GM12875 (cell line): ENCODE data around the gene LYPD5.

Experiments used
- H3K4me3 ChIP-seq: one replicate; pipeline ENCODE4 v1.5.1; 2011; ENCODE audit warnings: low read depth, low read length, control low read depth
- TF ChIP-seq, protein P1 (sequence below): IDR thresholded peaks from 2 replicates; pipeline ENCODE4 v1.5.1; 2011; ENCODE audit warnings: low read depth, mild to moderate bottlenecking, control low read depth, inconsistent platforms, low read length, moderate library complexity, borderline replicate concordance; ENCODE audit not compliant: insufficient read depth

The LYPD5 gene, protein sequence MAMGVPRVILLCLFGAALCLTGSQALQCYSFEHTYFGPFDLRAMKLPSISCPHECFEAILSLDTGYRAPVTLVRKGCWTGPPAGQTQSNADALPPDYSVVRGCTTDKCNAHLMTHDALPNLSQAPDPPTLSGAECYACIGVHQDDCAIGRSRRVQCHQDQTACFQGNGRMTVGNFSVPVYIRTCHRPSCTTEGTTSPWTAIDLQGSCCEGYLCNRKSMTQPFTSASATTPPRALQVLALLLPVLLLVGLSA

DNA sequence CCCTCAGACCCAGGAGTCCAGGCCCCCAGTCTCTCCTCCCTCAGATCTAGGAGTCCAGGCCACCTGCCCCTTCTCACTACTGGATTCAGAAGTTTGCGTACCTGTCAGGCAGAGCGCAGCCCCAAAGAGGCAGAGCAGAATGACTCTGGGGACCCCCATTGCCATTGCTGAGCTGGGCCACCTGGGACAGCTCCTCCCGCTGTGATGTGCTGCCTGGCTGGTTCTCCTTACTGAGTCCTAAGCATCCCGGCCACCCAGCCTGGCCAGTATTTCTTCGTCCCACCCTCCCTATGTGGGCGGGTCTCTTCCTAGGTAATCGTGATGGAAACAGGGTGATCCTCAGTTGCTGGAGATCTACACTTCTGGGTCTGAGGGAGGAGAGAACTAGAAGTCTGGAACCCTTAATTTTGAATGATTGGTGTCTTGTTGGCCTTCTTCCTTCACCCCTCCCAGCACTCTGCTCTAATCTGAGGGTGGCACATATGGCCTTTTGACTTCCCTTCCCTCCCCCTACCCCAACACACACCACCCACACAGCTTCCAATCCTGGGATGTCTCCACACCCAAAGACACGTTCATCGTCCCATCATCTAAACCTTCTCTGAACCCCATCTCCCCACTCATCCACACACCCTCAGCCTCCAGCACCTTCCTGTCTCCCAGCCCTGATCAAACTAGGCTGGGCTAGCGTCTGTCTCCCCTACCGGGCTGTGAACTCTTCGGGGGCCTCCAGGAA lies at the start of gene LYPD5:
LYPD5 (minus strand) TSS at position 232 of the 736 bp plus-strand sequence; CDS start at position 165, 67 bp downstream.
- H3K4me3 ChIP-seq: no peak within 1 kb of the TSS
- TF ChIP-seq, protein P1, sequence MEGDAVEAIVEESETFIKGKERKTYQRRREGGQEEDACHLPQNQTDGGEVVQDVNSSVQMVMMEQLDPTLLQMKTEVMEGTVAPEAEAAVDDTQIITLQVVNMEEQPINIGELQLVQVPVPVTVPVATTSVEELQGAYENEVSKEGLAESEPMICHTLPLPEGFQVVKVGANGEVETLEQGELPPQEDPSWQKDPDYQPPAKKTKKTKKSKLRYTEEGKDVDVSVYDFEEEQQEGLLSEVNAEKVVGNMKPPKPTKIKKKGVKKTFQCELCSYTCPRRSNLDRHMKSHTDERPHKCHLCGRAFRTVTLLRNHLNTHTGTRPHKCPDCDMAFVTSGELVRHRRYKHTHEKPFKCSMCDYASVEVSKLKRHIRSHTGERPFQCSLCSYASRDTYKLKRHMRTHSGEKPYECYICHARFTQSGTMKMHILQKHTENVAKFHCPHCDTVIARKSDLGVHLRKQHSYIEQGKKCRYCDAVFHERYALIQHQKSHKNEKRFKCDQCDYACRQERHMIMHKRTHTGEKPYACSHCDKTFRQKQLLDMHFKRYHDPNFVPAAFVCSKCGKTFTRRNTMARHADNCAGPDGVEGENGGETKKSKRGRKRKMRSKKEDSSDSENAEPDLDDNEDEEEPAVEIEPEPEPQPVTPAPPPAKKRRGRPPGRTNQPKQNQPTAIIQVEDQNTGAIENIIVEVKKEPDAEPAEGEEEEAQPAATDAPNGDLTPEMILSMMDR: no peak

DNA sequence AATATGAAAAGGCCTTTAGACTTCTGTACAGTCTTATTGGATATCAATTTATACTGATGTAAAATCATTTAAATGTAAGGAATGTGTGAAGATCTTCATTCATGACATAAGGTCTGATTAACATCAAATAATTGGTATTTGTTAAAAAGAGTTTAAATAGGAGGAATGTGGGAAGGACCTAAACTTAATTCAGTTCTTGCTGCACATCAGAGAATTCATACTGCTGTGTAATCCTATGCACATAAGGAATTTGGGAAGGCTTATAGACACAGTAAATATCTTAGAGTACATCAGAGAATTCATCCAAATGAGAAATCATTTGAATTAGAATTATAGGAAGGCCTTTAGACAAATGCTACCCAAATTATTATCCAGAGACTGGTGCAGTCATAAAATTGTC lies 46.6 kb upstream of the LYPD5 start:
- H3K4me3 ChIP-seq: no peak overlapping the region
- TF ChIP-seq, protein P1: no peak

DNA sequence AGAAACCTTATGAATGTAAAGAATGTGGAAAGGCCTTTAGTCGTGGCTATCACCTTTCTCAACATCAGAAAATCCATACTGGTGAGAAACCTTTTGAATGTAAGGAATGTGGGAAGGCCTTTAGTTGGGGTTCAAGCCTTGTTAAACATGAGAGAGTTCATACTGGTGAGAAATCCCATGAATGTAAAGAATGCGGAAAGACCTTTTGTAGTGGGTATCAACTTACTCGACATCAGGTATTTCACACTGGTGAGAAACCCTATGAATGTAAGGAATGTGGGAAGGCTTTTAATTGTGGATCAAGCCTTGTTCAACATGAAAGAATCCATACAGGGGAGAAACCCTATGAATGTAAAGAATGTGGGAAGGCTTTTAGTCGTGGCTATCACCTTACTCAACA lies 45.6 kb upstream of the LYPD5 start:
- H3K4me3 ChIP-seq: no peak overlapping the region
- TF ChIP-seq, protein P1: no peak

DNA sequence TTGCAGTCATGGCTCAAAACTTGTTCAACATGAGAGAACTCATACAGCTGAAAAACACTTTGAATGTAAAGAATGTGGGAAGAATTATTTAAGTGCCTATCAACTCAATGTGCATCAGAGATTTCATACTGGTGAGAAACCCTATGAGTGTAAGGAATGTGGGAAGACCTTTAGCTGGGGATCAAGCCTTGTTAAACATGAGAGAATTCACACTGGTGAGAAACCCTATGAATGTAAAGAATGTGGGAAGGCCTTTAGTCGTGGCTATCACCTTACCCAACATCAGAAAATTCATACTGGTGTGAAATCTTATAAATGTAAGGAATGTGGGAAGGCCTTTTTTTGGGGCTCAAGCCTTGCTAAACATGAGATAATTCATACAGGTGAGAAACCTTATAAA lies 45.0 kb upstream of the LYPD5 start:
- TF ChIP-seq, protein P1: no peak
- H3K4me3 ChIP-seq: no peak overlapping the region

DNA sequence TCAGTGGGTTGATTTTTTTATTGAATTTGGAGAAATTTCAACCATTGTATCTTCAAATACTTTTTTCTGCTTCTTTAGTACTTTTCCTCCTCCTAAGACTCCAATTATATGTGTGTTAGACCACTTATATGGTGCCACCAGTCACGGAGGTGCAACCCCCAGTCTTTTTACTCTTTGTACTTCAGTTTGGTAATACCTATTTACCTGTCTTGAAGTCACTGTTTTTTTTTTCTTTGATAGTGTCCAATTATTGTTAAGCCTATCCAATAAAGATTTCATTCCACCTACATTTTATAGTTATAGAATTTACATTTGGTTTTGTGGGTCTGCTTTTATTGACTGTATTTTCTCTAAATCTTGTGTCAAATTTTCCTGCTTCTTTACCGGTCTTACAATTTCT lies 39.8 kb upstream of the LYPD5 start:
- TF ChIP-seq, protein P1: no peak
- H3K4me3 ChIP-seq: no peak overlapping the region

DNA sequence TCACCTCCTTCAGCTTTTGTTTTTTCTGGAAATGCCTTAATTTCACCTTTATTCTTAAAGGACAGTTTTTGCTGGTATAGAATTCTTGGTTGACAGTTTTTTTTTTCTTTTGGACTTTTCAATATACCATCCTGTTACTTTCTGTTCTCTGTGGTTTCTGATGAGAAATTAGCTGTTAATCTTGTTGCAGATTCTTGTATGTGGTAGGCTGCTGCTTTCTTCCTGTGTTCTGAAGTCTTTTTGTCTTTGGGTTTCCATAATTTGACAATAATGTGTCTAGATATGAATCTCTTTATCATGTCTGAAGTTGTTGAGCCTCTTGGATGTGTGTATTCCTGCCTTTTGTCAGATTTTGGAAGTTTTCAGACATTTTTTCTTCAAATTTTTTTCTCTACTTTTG lies 36.9 kb upstream of the LYPD5 start:
- no peak overlapping the region for H3K4me3 ChIP-seq
- TF ChIP-seq, protein P1: no peak
